Measurements from ENCODE around the gene CLK4. TPM values are rescaled to one million over a fixed set of nuclear protein-coding genes. Genes with fewer than 3 reads are reported as not detected.

CLK4 gene
- total RNA-seq, 6 experiments from 2014 or later, result 10.8 to 19.1 (median 11.7) TPM

GRCh38 chr5:178595150-178595549, 31.7 kb downstream of the CLK4 start:
- Histone ChIP-seq H3K4me3 (no peak overlapping the region), H3K27me3 (no peaks in the 10 kb centered on the region), H3K9me3 (peaks cover 0 to 9% (median 2%) of the 10 kb centered on the region in 4 donors), H3K36me3 (peaks cover 0 to 9% (median 0%) of the 10 kb centered on the region in 4 donors), H3K27ac (no peak overlapping the region), H3K4me1 (peaks cover 0 to 9% (median 0%) of the 10 kb centered on the region in 4 donors)
- ATAC-seq (no peak), DNase-seq (no peak)
- TF ChIP-seq POLR2A (IDR thresholded peaks at IDR 0.05) (no peak), CTCF (IDR thresholded peaks at IDR 0.05) (no peak)
- intact Hi-C loops (cut with DNase I), result no loop called here

GRCh38 chr5:178590924-178591423, 35.9 kb downstream of the CLK4 start:
- no peaks in the 10 kb centered on the region for H3K36me3 ChIP-seq
- intact Hi-C loops (cut with DNase I), result no loop called here
- H3K27ac ChIP-seq, result no peak overlapping the region
- DNase-seq, result no peak
- ATAC-seq, result no peak
- peaks cover 0 to 9% (median 2%) of the 10 kb centered on the region in 4 donors for H3K9me3 ChIP-seq
- no peaks in the 10 kb centered on the region for H3K27me3 ChIP-seq
- TF ChIP-seq CTCF (IDR thresholded peaks at IDR 0.05), result no peak
- no peak for TF ChIP-seq POLR2A (IDR thresholded peaks at IDR 0.05)
- peaks cover 0 to 12% (median 0%) of the 10 kb centered on the region in 4 donors for H3K4me1 ChIP-seq
- WGBS (ENCODE audit: insufficient coverage, low coverage, low lambda C conversion rate, missing lambda C conversion rate), result 38% methylated on average over 9 of the region's 9 CpGs
- H3K4me3 ChIP-seq, result no peak overlapping the region

DNA sequence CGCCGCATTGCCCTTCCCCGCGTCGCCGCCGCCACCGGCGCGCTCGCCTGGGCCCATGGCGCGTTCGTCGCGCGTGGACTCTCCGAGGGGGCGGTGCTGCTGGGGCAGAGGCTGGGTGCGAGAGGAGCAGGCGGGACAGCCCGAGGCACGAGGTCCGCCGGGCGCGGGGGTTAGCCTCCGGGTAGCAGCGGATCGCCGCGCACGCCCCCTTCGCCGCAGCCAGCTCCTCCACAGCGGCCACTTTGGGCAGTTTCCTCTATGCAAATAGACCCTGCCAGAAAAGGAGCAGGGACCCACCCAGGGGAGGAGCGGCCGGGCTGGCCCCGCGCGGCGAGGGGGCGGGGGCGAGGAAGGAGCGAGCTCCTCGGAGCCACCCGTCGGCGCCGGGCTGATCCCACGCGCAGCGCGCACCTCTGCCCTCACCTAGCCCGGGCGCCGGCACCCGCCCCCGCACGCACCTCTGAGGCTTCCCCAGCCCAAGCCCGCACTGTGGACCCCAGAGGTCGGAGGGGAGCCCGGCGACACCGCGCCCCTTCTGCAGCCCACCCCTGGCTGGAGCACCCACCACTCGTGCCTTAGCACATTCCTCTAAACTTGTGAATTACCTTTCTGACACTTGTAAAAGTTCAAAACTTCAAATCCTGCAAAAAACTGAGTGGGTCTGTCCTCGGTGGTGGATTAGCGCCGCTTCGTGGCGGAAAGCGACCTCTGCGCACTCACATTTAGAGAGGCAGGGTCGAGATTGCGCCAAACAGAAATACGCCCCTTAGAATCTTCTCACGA, 36.5 kb downstream of the CLK4 start, which contains the start of gene COL23A1:
Gene COL23A1, minus strand, starts transcription at position 253 of the 783 bp plus-strand sequence.
- DNase-seq (peak; percentile 58 to 70 (median 60)), ATAC-seq (peak; percentile 53 to 82 (median 75))
- peaks cover 0 to 8% (median 2%) of the 10 kb centered on the region in 4 donors for H3K9me3 ChIP-seq
- peak within 1 kb of the TSS; percentile 23 to 40 (median 35) for H3K4me3 ChIP-seq
- TF ChIP-seq CTCF (IDR thresholded peaks at IDR 0.05), result peak; percentile 52 to 64 (median 54)
- TF ChIP-seq POLR2A (IDR thresholded peaks at IDR 0.05), result no peak
- H3K36me3 ChIP-seq, result no peaks in the 10 kb centered on the region
- no peaks in the 10 kb centered on the region for H3K27me3 ChIP-seq
- peaks cover 0 to 12% (median 0%) of the 10 kb centered on the region in 4 donors for H3K4me1 ChIP-seq
- 2% methylated on average over 14 of the region's 78 CpGs for WGBS (ENCODE audit: insufficient coverage, low coverage, low lambda C conversion rate, missing lambda C conversion rate)
- H3K27ac ChIP-seq, result no peak within 1 kb of the TSS
- intact Hi-C loops (cut with DNase I), result no loop called here

DNA sequence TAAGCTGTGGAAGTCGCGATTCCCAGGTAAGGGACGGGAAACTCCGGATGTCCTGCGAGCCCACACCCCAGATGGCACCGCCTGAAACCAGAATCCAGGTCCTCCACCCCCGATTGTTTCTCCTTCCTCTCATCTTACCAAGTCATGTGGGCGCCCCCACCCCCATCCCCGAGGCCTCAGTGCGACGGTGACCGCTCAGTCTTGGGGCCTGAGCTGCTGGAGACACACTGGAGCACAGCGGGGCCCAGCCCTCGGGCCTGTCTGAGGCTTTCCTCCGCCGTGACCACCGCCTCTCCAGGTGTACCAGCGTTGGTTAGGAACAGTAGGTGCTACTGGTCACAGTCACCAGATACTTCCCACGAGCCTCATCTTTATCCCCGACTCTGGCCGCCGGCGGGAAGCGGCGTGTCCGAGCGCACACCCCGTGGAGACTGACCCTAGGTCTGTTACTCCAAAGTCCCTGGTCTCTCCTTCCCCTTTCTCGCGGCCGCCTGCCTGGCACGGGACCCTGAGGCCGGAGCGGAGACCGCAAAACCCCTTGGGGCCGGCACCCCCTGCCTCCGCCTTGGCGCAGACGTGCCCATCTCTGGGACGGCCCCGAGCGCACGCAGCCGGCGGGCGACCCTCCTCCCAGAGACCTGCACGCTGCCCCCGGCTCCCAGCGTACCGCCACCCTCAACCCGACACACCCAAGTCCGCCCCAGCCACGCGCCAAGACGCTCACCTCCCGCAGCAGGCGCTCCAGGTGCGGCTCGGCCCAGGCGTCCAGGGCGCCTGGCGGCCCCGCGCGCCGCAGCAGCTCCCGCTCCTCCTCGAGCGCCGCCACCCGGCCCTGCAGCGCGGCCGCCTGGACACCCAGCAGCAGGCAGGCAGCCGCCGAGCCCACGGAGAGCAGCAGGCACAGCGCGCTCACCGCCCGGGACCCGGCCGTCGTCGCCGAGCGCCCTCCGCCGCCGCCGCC, 37.4 kb downstream of the CLK4 start:
- intact Hi-C loops (cut with DNase I), result no loop called here
- no peak for TF ChIP-seq POLR2A (IDR thresholded peaks at IDR 0.05)
- peak in 2 of 4 donors; percentile 10 to 19 for TF ChIP-seq CTCF (IDR thresholded peaks at IDR 0.05)
- Histone ChIP-seq H3K27ac (no peak overlapping the region), H3K4me1 (peaks cover 0 to 12% (median 0%) of the 10 kb centered on the region in 4 donors), H3K36me3 (no peaks in the 10 kb centered on the region), H3K9me3 (no peaks in the 10 kb centered on the region), H3K4me3 (peak overlapping the region; percentile 23 to 40 (median 35)), H3K27me3 (no peaks in the 10 kb centered on the region)
- 2% methylated on average over 16 of the region's 91 CpGs for WGBS (ENCODE audit: insufficient coverage, low coverage, low lambda C conversion rate, missing lambda C conversion rate)
- ATAC-seq (peak; percentile 29 to 46 (median 35)), DNase-seq (peak in 1 of 3 donors; percentile 33)
